B cell (primary cell): ENCODE measurements around the gene BFSP1. TPM values are rescaled to one million over a fixed set of nuclear protein-coding genes. Genes with fewer than 3 reads are reported as not detected.

Experiments used
- ATAC-seq: fragments of 200-7000 bp; cut with Tn5 transposase; one replicate; pipeline ENCODE4 v1.10.0; 2021; ENCODE audit warnings: low read depth, mild to moderate bottlenecking, moderate number of reproducible peaks, moderate library complexity
- CTCF ChIA-PET: fragments of 350-600 bp; sonication (Branson Sonifier 250); formaldehyde crosslinking; loops from one replicate; lab custom pipeline; 2021; ENCODE audit warnings: antibody characterized with exemption, inconsistent platforms; lab: Charles Lee
- POLR2A ChIA-PET: fragments of 350-600 bp; sonication (Branson Sonifier 250); formaldehyde crosslinking; loops from one replicate; lab custom pipeline; 2021; ENCODE audit warnings: antibody characterized with exemption; lab: Charles Lee
- DNase-seq: peaks from one replicate; pipeline ENCODE4 v3.0.0; 2013
- H2AFZ ChIP-seq: 2 replicates; pipeline ENCODE4 v1.6.1; 2012; ENCODE audit warnings: mild to moderate bottlenecking, low read depth, low read length; ENCODE audit not compliant: insufficient read depth, poor library complexity, severe bottlenecking
- H3K27ac ChIP-seq, 2 donors: 1 replicate in 1 of 2; 2 replicates in 1 of 2; pipeline ENCODE4 v1.5.1; 2012 to 2013; ENCODE audit warnings: low read length in 2 of 2, mild to moderate bottlenecking in 2 of 2, moderate library complexity in 1 of 2
- H3K27me3 ChIP-seq, 4 experiments: fragments of 200-600 bp in 1 of 4; sonication (generic) in 1 of 4; replicated peaks in 1 of 4; 1 replicate in 2 of 4; 2 replicates in 2 of 4; pipeline versions ENCODE4 v1.6.1 to v1.7.0; 2013 to 2016; ENCODE audit warnings: low read length in 3 of 4, mild to moderate bottlenecking in 2 of 4, mixed read lengths in 1 of 4, moderate library complexity in 1 of 4; ENCODE audit not compliant: insufficient read depth in 4 of 4, control insufficient read depth in 3 of 4; ENCODE audit errors: control extremely low read depth in 1 of 4
- H3K36me3 ChIP-seq, 2 experiments: replicated peaks in 1 of 2; 1 replicate in 1 of 2; 2 replicates in 1 of 2; pipeline versions ENCODE4 v1.6.1 to v1.7.1; 2013; ENCODE audit warnings: low read length in 1 of 2; ENCODE audit not compliant: insufficient read depth in 2 of 2, control insufficient read depth in 1 of 2; ENCODE audit errors: control extremely low read depth in 1 of 2, extremely low read depth in 1 of 2
- H3K4me1 ChIP-seq, 2 donors: fragments of 200-600 bp in 1 of 2; sonication (generic) in 1 of 2; 1 replicate in 1 of 2; 2 replicates in 1 of 2; pipeline versions ENCODE4 v1.5.1 to v1.6.1; 2013 to 2017; ENCODE audit warnings: low read length in 2 of 2; ENCODE audit not compliant: control insufficient read depth in 2 of 2, insufficient read depth in 2 of 2
- H3K4me2 ChIP-seq: replicated peaks from 2 replicates; pipeline ENCODE3; 2012; ENCODE audit warnings: mild to moderate bottlenecking, low read depth, low read length; ENCODE audit not compliant: poor library complexity, severe bottlenecking
- H3K4me3 ChIP-seq, 5 experiments: fragments of 200-600 bp in 1 of 5; sonication (generic) in 1 of 5; 1 replicate in 3 of 5; 2 replicates in 2 of 5; pipeline versions ENCODE4 v1.5.1 to v1.7.0; 2011 to 2016; ENCODE audit warnings: low read length in 4 of 5, mild to moderate bottlenecking in 4 of 5, low read depth in 2 of 5, control low read depth in 1 of 5, moderate library complexity in 1 of 5; ENCODE audit not compliant: insufficient read depth in 1 of 5; ENCODE audit errors: control extremely low read depth in 1 of 5, extremely low read depth in 1 of 5
- H3K79me2 ChIP-seq: fragments of 200-600 bp; sonication (generic); one replicate; pipeline ENCODE4 v1.6.0; 2016; ENCODE audit warnings: low read length; ENCODE audit not compliant: control insufficient read depth, insufficient read depth
- H3K9ac ChIP-seq: fragments of 200-600 bp; sonication (generic); 2 replicates; pipeline ENCODE4 v1.6.1; 2017; ENCODE audit warnings: mild to moderate bottlenecking, low read length, moderate library complexity
- H3K9me3 ChIP-seq, 3 donors: one replicate each; pipeline versions ENCODE4 v1.6.1 to v1.7.1; 2013; ENCODE audit warnings: low read length in 2 of 3; ENCODE audit not compliant: control insufficient read depth in 2 of 3, insufficient read depth in 1 of 3; ENCODE audit errors: control extremely low read depth in 1 of 3
- H4K20me1 ChIP-seq: 2 replicates; pipeline ENCODE4 v1.6.0; 2012; ENCODE audit warnings: mild to moderate bottlenecking, low read length; ENCODE audit not compliant: insufficient read depth, control insufficient read depth, poor library complexity, severe bottlenecking
- H3K27ac Mint-ChIP-seq: one replicate; pipeline ENCODE4 v1.8.0; 2021; ENCODE audit warnings: mixed read lengths
- H3K27me3 Mint-ChIP-seq: one replicate; pipeline ENCODE4 v1.8.0; 2021; ENCODE audit warnings: mixed read lengths
- H3K4me1 Mint-ChIP-seq: one replicate; pipeline ENCODE4 v1.8.0; 2021; ENCODE audit warnings: mixed read lengths
- H3K4me3 Mint-ChIP-seq: one replicate; pipeline ENCODE4 v1.8.0; 2021; ENCODE audit warnings: mixed read lengths
- H3K9me3 Mint-ChIP-seq: one replicate; pipeline ENCODE4 v1.8.0; 2022; ENCODE audit warnings: mixed read lengths; ENCODE audit not compliant: insufficient read depth
- EZH2 ChIP-seq: IDR thresholded peaks from 2 replicates; pipeline ENCODE4 v1.6.1; 2012; ENCODE audit warnings: borderline replicate concordance, low read depth, mild to moderate bottlenecking, moderate library complexity, low read length; ENCODE audit not compliant: insufficient read depth, poor library complexity, severe bottlenecking
- WGBS: methylation state at CpG from one replicate; pipeline ENCODE4 v1.1.5; 2013; ENCODE audit warnings: missing lambda C conversion rate; ENCODE audit not compliant: insufficient coverage; 5-methylcytosine and 5-hydroxymethylcytosine counted together
- intact Hi-C: fragments of 100-400 bp; cut with micrococcal nuclease; formaldehyde crosslinking; loops from one replicate; pipeline ENCODE4 v1.10.0; 2022
- polyA plus RNA-seq: library from polyadenylated mRNA; depleted of rRNA; stranded (reverse); fragments of >200 nt; gene quantifications from 2 replicates; pipeline ENCODE4 v1.2.3, GENCODE V29; 2012
- total RNA-seq, 2 donors: library from RNA; stranded (reverse); fragments of 120-200 nt in 1 of 2; gene quantifications; 1 replicate in 1 of 2; 2 replicates in 1 of 2; pipeline versions ENCODE4 v1.2.3 to v1.2.4, GENCODE V29; 2013 to 2022
- TF ChIP-seq, protein P1 (sequence below): fragments of 200-600 bp; IDR thresholded peaks from one replicate; pipeline ENCODE4 v1.8.0; 2022; ENCODE audit warnings: antibody characterized with exemption, mild to moderate bottlenecking

The BFSP1 gene
- total and polyA plus RNA-seq, 2 donors (not counting 1 experiment from before 2014, with no cell fraction given): not detected

DNA sequence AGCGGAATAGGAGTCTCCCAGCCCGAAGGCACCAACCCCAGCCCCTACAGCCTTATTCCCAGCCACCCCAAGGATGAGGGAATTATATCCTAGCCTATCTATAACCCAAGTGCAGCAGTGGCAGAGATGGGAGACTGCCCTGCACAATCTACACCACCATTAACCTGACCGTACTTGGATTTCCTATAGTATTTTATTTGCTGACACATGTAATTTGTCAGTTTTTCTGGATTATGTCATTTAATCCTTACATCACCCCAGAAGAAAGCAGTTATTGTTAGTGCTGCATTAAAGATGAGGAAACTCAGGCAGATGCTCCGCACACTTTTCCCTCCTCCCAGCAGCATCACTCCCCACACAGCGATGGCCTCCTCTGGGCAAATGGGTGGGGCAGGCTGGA is 6.0 kb downstream of the BFSP1 start:
- TF ChIP-seq, protein P1, sequence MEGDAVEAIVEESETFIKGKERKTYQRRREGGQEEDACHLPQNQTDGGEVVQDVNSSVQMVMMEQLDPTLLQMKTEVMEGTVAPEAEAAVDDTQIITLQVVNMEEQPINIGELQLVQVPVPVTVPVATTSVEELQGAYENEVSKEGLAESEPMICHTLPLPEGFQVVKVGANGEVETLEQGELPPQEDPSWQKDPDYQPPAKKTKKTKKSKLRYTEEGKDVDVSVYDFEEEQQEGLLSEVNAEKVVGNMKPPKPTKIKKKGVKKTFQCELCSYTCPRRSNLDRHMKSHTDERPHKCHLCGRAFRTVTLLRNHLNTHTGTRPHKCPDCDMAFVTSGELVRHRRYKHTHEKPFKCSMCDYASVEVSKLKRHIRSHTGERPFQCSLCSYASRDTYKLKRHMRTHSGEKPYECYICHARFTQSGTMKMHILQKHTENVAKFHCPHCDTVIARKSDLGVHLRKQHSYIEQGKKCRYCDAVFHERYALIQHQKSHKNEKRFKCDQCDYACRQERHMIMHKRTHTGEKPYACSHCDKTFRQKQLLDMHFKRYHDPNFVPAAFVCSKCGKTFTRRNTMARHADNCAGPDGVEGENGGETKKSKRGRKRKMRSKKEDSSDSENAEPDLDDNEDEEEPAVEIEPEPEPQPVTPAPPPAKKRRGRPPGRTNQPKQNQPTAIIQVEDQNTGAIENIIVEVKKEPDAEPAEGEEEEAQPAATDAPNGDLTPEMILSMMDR: no peak
- TF ChIP-seq EZH2: no peak
- Mint-ChIP-seq H3K9me3 (no peaks in the 10 kb centered on the region), H3K4me1 (no peaks in the 10 kb centered on the region), H3K27ac (no peak overlapping the region), H3K4me3 (no peak overlapping the region), H3K27me3 (peaks cover 30% of the 10 kb centered on the region)
- Histone ChIP-seq H3K9ac (no peak overlapping the region), H3K4me2 (no peak overlapping the region), H3K79me2 (no peaks in the 10 kb centered on the region), H2AFZ (no peak overlapping the region), H3K27me3 (peaks cover 0 to 15% (median 10%) of the 10 kb centered on the region in 4 experiments), H4K20me1 (no peaks in the 10 kb centered on the region), H3K27ac (no peak overlapping the region), H3K36me3 (no peaks in the 10 kb centered on the region), H3K4me3 (no peak overlapping the region), H3K9me3 (no peaks in the 10 kb centered on the region), H3K4me1 (peaks cover 0 to under 1% of the 10 kb centered on the region in 2 donors)
- DNase-seq (no peak), ATAC-seq (no peak)
- 100% methylated on average over 3 of the region's 5 CpGs for WGBS
- intact Hi-C loops: no loop called here
- ChIA-PET CTCF (no interaction called here), POLR2A (no interaction called here)

DNA sequence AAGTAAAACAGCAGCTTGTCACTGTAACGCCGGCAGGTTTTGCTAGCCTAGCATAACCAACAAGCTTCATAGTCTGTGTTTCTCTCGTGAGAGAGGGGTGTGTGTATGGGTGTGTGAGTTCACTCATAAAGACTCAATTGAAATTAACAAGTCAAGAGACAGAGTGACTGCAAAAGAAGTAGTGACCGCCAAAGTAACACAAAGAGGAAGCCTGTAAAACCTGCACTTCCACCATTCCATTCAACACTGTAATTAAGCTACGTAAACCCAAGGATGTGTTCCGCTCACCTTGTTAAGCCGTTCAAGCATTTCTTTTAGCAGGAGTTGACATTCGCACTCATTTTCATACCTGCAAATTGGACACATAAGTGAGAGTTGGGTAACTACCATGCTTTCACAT is 6.6 kb downstream of the BFSP1 start:
- H3K4me1 Mint-ChIP-seq: no peaks in the 10 kb centered on the region
- WGBS: 96% methylated on average over 4 of the region's 8 CpGs

More for the DNA sequence above, 6.6 kb downstream of the BFSP1 start:
- ATAC-seq (no peak), DNase-seq (no peak)
- CTCF ChIA-PET: no interaction called here
- H3K4me1 ChIP-seq: no peaks in the 10 kb centered on the region
- no peak overlapping the region for H3K4me3 Mint-ChIP-seq
- no peak overlapping the region for H3K4me2 ChIP-seq
- H3K36me3 ChIP-seq: no peaks in the 10 kb centered on the region
- no peak overlapping the region for H3K27ac ChIP-seq
- H3K4me3 ChIP-seq: no peak overlapping the region
- H3K27me3 ChIP-seq: peaks cover 0 to 10% (median 5%) of the 10 kb centered on the region in 4 experiments
- POLR2A ChIA-PET: no interaction called here
- H3K9me3 Mint-ChIP-seq: no peaks in the 10 kb centered on the region
- H4K20me1 ChIP-seq: no peaks in the 10 kb centered on the region
- no peak overlapping the region for H3K27ac Mint-ChIP-seq
- H3K27me3 Mint-ChIP-seq: peaks cover 24% of the 10 kb centered on the region
- H3K79me2 ChIP-seq: no peaks in the 10 kb centered on the region
- no peak for TF ChIP-seq EZH2
- TF ChIP-seq, protein P1: no peak
- no peak overlapping the region for H2AFZ ChIP-seq
- no peak overlapping the region for H3K9ac ChIP-seq
- no peaks in the 10 kb centered on the region for H3K9me3 ChIP-seq
- intact Hi-C loops: no loop called here
